ENCODE measurements around the gene DEAF1.
"Not testable (repeated sequence)": the region's sequence is repeated elsewhere in the genome, so short reads cannot be mapped to it uniquely, and the experiment has no call there.

The DEAF1 gene

GRCh38 chr11:699753-700152 is 4.7 kb upstream of the DEAF1 start:
- no peak for DNase-seq (ENCODE audit: low read depth in 2 of 2)

GRCh38 chr11:699116-699508 is 4.1 kb upstream of the DEAF1 start:
- no peak for DNase-seq (ENCODE audit: low read depth in 2 of 2)

DNA sequence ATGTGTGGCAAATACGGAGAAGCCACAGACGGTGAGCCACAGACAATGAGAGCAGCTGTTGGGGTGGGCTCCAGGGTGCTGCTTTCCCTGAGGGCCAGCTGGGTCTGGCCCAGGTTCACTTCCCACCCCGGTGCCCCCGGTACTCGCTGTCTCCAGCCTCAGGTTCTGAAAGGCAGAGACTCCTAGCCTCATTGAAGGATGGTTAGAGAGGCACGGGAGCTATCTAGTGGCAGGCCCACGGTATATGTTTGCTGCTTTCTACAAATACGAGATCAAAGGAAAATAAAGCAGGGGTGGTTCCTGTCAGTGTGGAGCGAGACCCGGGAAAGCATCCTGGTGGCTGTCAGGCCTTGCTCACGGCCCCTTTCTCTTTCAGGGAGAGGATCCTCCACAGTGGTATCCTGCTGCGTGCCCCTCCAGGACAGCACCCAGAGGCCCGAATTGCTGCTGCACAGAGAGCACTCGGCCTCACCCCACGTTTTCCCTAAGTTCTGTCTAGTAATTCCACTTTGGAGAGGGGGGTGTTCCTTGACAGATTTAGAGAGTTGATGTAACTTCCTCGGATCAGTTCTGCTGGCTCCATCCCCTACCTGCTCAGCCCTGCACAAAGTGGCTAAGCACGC is 3.6 kb upstream of the DEAF1 start:
- no peak for DNase-seq (ENCODE audit: low read depth in 2 of 2)

GRCh38 chr11:697811-698311 is 2.8 kb upstream of the DEAF1 start:
- DNase-seq (ENCODE audit: low read depth in 2 of 2), result no peak

- no peak for DNase-seq (ENCODE audit: low read depth in 2 of 2)
Measured at GRCh38 chr11:696955-697491, 2.0 kb upstream of the DEAF1 start.

- DNase-seq (ENCODE audit: low read depth in 2 of 2), result peak; percentile 92 to 94
Measured at GRCh38 chr11:695538-696248, 671 bp upstream of the DEAF1 start, which contains the start of gene TMEM80. TSS of gene TMEM80 (plus strand) at chr11:695816. CDS start at chr11:695828, 12 bp downstream.

GRCh38 chr11:695288-695537 is 191 bp upstream of the DEAF1 start:
- no peak for DNase-seq (ENCODE audit: low read depth in 2 of 2)

DNA sequence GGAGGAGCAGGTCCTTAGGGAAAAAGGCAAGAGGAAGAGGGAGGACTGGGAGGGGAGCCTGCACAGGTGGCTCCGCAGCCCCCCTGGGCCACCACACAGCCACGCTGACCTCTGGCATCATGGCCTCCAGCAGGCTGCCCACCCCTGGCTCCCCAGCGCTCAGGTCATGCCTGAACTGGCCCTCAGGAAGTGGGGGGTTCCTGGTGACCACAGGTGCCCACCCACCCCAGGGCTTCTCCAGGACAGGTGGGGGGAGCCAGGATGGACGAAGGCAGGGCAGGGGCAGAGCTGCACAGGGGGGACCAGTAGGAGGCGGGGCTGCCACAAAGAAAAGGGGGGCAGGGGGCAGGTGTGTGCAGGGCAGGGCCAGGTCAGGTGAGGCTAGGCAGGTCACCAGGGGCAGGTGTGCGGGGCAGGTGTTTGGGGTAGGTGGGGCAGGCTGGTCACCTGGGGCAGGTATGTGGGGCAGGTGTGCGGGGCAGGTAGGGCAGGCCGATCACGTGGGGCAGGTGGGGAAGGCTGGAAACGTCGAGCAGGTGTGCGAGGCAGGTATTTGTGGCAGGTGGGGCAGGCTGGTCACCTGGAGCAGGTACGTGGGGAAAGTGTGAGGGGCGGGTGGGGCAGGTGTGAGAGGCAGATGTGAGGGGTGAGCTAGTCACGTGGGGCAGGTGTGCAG is 997 bp downstream of the DEAF1 start:
- no peak for DNase-seq (ENCODE audit: low read depth in 2 of 2)

DNA sequence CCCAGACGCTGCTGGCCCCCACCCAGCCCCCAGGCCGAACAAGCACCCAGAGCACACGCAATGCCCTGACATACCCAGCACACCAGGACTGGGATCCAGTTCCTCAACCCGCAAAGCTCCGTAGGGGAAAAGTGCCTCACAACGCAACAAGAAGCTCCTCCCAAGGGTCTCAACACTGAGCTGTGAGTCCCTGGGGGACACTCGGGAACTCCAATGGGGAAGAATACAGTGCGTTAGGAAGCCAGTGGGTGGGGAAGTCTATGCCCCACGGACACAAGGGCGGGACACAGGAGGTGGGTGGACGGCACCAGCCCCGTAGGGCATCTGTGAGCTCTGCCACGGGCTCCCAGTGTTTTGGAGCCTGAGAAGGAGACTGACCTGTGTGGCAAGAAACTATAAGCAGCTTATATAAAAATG is 1.6 kb downstream of the DEAF1 start:
- DNase-seq (ENCODE audit: low read depth in 2 of 2), result no peak

DNA sequence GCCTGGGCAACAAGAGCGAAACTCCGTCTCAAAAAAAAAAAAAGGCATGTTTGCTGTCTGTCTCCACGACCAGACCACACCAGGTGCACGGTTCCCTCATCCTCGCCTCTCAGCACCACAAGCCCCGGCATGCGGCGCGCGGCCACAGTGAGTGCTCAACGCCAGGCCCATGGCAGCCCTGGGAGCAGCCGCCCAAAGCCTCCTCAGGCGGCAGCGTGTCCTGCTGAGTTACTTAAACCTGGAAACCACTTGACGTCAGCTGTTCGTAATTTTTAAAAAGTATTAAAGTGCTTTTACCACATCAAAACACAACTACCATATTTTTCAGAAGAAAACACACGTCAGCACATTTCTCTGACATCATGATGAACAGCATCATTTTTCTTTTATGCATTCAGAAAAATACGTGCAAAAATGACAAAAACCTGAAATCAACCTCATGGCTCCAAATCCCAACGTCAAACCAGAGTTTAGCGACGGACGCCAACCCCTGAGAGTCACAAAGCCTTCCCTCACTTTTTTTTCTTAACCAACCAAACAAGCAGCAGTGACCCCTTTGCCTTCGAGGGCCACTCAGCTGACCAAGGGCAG is 2.1 kb downstream of the DEAF1 start:
- DNase-seq (ENCODE audit: low read depth in 2 of 2), result no peak

GRCh38 chr11:691710-692590 is 3.1 kb downstream of the DEAF1 start:
- no peak for DNase-seq (ENCODE audit: low read depth in 2 of 2)

DNA sequence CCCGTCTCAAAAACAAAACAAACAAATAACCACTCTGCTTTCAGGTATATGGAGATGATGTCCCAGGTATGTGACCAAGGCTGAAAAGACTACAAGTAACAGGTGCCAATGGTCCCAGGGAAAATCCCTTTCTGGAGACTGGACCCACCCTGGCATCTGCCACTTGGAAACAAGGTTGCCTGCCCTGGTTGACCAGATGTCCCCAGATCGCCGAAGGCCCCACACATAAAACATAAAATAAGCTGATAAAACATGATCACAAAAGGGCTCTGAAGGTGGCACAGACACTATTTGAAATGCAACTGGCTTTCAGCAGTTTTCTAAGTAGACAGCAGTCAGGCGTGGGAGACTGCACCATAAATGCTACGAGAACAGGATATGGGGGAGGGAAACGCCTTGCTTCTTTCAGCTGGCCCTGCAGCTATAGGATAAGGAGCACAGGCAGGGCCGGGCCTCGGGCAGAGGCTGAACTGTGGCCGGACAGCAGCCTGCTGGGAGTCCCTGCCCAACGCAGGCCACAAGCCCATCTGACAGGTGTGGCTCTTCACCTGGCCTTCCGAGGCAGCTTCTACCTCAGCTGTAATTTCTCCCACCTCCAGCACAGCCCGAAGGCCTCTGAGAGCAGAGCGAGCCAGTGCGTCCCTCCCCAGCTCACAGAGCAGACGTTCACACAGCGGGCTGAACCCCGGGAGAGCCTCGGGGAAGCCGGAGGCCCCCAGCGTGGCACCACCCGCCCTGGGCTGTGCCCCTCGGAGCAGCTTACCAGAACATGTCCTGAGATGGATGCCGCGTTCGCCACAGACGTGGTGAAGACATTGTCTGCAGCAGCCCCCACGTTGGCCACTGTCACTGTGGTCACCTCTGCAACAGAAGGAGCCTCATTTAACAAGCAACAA is 4.0 kb downstream of the DEAF1 start:
- no peak for DNase-seq (ENCODE audit: low read depth in 2 of 2)

GRCh38 chr11:690244-690643 is 4.8 kb downstream of the DEAF1 start:
- not testable (repeated sequence) for DNase-seq (ENCODE audit: low read depth in 2 of 2)

DNA sequence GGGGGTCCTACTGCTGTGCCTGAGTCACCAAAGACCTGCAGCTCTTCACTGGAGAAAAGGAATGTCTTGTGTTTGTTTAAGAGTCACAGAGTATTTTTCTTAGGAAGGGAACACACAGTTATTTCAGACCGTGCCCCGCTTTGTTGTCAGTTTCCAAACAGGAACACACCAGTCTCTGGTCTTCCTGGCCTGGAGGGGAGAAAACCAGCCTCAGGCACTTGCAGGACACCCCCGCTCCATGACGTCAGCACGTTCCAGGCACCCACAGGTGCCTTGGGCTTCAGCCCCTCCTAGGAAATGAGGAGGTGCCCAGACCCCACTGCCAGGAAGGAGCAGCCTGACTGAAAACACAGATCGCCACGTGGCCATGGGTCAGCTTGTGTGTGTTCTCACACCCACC is 5.4 kb downstream of the DEAF1 start:
- no peak for DNase-seq (ENCODE audit: low read depth in 2 of 2)

DNA sequence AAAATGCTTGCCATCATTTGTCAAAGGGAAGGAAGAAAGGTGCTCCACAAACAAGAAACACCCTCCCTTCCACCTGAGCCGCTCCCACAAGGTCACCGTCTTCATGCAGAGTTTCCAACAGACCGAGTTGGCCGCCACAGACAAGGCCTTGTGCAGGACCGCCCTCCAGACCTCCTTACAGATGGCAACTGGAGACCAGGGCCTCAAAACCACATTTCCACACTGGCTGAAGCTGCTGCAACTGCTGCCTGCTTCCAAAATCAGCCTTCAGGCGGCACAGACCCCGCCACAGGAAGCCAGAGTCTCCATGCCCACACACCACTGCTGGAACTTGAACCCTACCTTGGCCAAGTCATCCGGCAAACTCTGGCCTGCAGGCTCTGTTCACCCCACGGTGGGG is 6.3 kb downstream of the DEAF1 start:
- DNase-seq (ENCODE audit: low read depth in 2 of 2), result no peak

- DNase-seq (ENCODE audit: low read depth in 2 of 2), result no peak
Measured at GRCh38 chr11:687751-688150, 7.3 kb downstream of the DEAF1 start.

DNA sequence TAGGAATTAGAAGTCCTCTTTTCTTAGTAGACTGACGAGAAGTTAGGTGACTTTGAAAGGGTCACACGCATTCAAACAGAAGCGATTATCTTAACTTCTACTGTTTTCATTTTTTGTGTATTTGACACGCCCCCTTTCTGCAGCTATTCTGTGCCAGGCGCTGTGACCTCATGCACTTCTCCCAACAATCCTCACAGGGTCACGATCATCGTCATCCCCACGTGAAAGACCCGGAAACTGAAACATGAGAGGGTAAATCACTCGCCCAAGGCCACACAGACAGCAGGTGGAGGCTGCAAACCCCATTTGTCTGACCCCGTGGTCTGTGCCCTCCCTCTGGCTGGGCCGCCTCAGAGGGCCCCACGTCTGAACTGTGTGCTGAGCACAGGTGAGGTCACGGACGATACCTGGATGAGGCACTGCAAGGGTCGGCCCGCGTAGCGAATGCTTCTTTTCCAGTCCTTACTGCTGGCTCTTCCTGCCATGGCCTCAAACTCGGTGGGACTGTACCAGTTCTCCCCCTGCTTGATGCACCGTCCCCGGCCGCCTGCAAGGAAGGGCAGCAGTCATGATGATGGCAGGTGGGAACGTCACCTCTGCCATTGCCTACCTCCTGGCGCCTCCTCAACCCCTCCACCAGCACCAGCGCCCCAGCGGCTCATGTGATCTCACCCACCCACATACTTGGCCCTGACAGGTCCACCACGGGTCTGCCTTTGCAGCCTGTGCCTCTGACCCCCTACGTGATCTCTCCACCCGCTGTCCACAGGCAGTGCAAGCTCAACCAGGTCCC is 8.4 kb downstream of the DEAF1 start:
- no peak for DNase-seq (ENCODE audit: low read depth in 2 of 2)

GRCh38 chr11:680970-681369 is 14.1 kb downstream of the DEAF1 start:
- no peak for DNase-seq (ENCODE audit: low read depth in 2 of 2)

GRCh38 chr11:680476-680875 is 14.5 kb downstream of the DEAF1 start:
- DNase-seq (ENCODE audit: low read depth in 2 of 2), result no peak

Data from stimulated activated CD8-positive, alpha-beta memory T cell treated with anti-CD3 and anti-CD28 coated beads, Interleukin-2, amount 100 ng/mL, for 1 hour (primary cell).